AG08396 (cell line): ENCODE results near the gene RB1.
"Not testable (repeated sequence)": the region's sequence is repeated elsewhere in the genome, so short reads cannot be mapped to it uniquely, and the experiment has no call there.

ENCODE experiments used
- DNase-seq: peaks from one replicate; pipeline ENCODE4 v3.0.0; 2012; ENCODE audit warnings: low spot score, mixed read lengths

Gene RB1

DNA sequence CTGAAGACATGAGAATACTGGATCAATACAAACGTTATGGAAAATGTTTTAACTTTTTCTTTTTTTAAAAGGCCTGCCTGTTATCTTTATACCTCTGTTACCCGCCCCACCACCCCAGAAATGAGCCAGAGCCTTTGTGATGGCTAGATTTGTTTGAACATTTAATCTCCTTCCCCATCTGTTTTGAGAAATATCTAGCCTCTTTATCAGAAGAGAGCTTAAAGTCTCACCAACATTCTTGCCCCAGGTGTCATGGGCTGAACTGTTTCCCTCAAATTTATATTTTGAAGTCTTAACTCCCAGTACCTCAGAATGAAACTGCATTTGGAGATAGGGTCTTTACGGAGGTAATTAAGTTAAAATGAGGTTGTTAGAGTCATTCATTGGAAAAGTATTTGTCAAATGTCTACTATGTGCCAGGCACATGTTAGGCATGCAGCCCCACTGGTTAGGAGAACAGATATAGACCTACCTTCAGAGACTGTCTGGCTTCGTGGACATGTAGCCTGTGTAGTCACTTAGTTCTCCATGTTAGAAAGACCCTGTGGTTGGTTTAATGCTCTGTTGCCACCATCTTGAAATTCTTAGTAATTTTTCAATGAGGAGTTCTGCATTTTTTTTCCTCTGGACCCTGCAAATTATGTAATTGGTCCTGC is 6.3 kb upstream of the RB1 start:
- no peak for DNase-seq

DNA sequence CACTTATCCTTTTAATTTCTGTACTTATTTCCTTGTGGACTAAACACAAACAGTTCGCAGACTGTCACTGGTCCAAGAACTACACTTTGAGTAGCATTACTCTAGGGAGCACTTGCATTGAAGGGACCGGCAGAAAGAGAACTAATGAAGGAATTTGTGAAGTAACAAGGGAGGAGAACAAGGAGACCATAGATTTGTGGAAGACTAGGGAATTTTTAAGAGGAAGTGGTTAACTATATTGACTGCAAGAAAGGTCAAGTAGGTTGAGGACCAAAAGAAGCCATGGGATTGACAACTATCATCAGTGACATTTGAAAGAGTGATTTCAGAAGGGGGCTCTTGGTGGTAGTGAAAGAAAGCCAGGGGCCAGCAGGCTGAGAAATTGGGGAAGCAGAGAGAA is 4.0 kb upstream of the RB1 start:
- DNase-seq: no peak

DNA sequence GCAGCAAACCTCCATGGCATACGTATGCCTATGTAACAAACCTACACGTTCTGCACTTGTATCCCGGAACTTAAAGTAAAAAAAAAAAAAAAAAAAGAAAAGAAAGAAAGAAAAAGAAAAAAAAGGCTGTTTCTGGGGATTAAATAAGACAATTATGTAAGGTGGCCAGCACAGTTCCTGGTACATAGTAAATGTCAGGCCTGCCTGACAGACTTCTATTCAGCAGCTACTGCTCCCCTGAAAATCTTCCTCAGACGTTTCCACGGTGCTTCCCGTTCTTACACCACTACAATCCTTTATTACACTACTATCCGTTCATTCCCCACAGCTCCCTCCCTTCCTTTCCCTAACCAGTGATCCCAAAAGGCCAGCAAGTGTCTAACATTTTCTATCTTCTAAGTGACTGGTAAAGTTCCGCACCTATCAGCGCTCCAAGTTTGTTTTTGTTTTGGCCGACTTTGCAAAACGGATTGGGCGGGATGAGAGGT is 636 bp upstream of the RB1 start:
- DNase-seq: no peak

GRCh38 chr13:48304143-48304876 is 759 bp downstream of the RB1 start:
- peak; percentile 57 for DNase-seq

DNA sequence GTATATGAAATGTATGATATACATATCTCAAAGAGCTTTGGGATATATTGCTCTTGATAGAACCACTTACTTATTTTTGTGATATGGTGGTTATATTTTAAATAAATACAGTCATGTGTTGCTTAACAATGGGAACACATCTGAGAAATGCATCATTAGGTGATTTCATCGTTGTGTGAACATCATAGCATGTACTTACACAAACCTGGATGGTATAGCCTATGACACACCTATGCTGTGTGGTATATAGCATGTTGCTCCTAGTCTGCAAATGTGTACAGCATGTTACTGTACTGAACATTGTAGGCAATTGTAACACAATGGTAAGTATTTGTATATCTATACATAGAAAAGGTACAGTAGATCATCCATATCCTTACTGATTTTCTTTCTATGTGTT is 7.7 kb downstream of the RB1 start:
- no peak for DNase-seq

DNA sequence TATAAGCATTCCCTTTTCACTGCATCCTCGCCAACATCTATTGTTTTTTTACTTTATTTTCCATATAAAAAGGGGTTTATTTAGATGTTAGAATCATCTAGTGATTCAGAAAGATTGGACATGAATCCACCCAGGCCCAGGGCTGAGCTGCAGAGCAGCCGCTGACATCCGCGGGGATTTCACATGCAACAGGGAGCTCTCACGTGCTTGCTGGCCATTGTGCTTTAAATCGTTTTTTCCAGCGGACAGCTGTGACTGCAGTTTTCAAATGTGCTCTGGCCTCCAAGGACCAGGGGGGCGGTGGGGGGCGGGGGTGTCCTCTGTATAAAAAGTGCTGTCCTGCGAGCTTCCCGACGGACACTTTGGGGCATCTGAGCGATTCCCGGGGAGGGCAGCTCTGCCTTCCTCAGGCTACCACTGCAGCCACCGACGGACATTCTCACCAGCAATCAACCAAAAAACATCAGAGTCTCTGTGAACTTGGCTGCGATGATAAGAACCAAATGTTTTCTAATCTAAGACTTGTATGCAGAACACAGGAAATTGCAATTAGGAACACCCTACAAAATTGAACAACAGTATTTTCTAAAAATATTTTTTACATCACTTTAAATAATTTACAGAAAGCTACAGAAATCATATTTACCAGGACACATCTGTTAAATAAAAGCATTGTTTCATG is 12.6 kb downstream of the RB1 start:
- DNase-seq: no peak

- DNase-seq: no peak
Observed at GRCh38 chr13:48316826-48317510, 13.4 kb downstream of the RB1 start.

DNA sequence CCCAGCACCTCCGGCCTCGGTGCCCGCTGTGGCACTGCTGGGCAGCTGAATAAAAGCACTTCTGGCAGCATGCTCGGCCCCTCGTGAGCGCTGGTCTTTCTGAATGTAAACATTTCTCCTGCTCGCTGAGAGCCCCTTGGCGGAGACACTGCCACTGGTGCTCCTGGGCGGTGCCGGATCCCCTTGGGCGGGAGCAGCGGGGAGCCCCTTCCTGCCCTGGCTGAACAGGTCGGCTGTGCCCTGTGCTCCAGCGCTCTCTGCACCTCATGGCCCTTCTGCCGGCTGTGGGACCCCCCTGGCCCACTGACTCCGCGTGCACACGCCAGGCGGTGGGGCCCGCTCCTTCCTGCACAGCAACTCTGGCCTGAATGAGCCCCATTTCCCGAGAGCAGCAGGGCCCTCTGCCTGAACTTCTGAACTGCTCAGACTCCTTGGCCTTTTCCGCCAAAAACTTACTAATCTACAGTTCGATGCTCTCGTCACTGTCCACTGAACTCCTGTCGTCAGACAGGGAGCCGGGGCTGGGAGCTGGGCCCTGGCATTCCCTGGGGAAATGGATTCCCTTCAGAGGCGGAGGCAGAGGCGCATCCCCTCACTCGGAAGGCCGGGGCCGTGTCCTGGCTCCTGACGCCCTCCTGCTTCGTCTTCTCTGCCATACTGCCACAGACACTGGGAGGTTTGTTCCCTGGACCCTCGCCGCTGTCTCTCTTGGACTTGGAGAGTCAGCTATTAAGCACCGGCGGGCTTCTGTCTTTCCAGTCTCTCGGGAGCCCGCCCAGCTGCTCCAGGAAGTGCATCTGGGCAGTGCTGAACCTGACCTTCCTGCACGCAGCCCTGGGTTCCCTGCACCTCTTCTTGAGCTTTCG is 14.2 kb downstream of the RB1 start:
- no peak for DNase-seq

GRCh38 chr13:48318377-48318811 is 14.8 kb downstream of the RB1 start:
- DNase-seq: no peak

DNA sequence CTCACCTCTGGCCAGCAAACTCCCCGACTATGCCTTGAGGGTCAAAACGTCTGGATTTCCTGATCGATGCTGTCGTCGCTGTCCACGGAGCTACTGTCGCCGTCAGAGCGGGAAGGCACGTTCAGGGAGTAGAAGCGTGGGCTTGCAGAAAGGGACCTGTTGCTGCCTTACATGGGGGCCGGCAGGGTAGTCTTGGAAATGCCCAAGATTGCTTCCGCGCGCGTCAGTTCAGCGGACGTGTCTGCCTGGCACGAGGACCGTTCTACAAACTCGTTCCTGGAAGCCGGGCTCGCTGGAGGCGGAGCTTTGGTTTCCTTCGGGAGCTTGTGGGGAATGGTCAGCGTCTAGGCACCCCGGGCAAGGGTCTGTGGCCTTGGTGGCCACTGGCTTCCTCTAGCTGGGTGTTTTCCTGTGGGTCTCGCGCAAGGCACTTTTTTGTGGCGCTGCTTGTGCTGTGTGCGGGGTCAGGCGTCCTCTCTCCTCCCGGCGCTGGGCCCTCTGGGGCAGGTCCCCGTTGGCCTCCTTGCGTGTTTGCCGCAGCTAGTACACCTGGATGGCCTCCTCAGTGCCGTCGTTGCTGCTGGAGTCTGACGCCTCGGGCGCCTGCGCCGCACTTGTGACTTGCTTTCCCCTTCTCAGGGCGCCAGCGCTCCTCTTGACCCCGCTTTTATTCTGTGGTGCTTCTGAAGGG is 15.4 kb downstream of the RB1 start:
- no peak for DNase-seq

DNA sequence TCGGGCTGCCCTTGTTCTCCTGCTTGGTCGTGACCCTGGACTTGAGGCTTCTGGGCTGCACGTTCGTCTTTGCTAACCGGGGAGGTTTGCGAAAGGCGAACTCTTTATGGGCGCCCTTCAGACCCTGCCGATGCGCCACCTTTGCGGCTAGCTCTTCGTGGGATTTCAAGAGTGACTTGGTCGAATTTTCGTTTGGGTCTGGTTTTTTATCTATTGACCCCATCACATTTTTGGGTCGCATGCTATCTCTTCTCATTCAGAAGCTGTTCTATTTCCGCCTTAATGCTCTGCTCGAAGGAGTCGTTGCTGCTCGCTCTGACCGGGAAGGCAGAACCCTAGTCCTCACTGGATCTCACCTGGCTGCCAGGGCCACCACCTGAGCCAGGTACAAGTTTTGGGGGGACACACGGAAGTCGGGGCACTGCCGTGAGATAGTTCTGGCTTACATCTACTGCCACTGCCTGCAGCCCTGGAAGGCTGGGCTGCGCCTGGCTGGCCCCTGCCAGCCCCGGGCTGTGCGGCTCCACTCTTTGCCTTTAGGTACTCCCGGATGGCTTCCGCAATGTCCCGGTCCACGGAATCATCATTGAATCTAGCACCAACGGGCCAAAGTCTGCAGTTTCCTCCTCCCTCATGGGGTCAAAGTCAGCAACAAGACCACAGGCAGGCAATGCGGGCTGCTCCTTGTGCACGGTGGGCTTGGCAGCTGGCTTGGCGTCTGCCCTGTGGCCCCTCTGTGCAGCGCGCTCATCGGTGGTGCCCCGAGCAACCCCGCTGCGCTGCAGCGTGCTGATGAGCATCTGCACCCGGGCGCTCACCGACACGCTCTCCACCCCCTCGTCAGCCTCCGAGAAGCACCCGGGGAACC is 16.2 kb downstream of the RB1 start:
- no peak for DNase-seq

DNA sequence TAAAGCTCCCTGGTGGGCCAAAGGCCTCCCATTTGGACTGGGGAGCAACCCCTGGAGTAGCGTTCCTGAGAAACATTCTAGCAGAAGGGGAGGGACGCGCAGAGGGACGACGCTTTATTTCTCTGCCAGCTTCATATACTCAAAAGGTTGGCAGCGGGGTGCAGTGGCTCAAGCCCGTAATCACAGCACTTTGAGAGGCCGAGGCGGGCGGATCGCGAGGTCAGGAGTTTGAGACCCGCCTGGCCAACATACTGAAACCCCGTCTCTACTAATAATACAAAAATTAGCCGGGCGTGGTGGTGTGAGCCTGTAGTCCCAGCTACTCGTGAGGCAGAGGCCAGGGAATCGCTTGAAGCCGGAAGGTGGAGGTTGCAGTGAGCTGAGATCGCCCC is 16.8 kb downstream of the RB1 start:
- no peak for DNase-seq

GRCh38 chr13:48320891-48321510 is 17.4 kb downstream of the RB1 start:
- DNase-seq: no peak

GRCh38 chr13:48322294-48322693 is 18.7 kb downstream of the RB1 start:
- DNase-seq: no peak

DNA sequence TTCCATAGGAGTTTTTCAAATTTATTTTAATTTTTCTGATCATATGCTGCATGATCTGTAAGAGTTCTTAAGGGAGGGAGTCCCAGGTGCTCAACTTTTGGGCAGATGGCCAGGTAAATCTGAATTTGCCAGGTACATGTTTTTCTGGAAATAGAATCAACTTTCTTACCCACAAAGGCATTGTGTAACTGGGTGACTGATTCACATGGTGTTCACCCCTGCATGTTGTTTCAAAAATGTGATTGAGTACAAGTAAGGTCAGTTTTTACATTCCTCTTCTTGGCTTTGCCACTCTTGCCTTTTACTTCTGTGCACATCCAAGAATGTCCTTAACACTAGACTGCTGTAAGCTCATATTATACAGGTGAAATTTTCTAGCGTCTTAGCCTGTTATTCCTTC is 30.4 kb downstream of the RB1 start:
- DNase-seq: peak; percentile 29

GRCh38 chr13:48334534-48335127 is 31.1 kb downstream of the RB1 start:
- DNase-seq: no peak

- not testable (repeated sequence) for DNase-seq
Observed at GRCh38 chr13:48339198-48339597, 35.6 kb downstream of the RB1 start.

DNA sequence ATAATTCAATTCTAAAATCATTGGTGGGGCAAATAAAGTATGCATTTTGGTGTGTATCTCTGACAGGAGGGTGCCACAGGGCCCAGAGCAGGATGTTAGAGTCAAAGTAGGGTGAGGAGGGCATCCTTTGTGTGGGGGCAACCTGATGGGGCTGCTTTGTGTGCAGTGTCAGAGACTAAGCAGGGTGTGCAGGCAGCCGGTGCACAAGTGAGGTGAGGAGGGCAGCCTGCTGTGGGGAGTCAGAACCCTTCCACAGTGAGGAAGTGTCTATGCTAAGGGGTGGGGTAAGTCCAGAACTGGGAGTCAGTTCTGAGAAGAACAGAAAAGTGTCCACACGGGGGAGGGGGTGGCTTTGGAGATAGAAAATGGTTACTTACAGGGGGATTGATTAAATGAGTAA is 40.7 kb downstream of the RB1 start:
- DNase-seq: no peak

- no peak for DNase-seq
Observed at GRCh38 chr13:48346583-48346982, 43.0 kb downstream of the RB1 start.
